ENCODE data around the gene ANKRD16. TPM values are rescaled to one million over a fixed set of nuclear protein-coding genes. Genes with fewer than 3 reads are reported as not detected.

Gene ANKRD16
- total and polyA plus RNA-seq, 7 donors: 1.6 to 11.4 (median 8.6) TPM

- Histone ChIP-seq H3K4me3 (no peak overlapping the region), H3K9me3 (no peaks in the 10 kb centered on the region), H3K27me3 (no peaks in the 10 kb centered on the region), H3K36me3 (peaks cover 0 to 19% (median 7%) of the 10 kb centered on the region in 4 donors), H3K4me1 (peaks cover 0 to 4% (median under 1%) of the 10 kb centered on the region in 4 donors), H3K27ac (no peak overlapping the region)
- 97 to 98% methylated on average over 13 of the region's 13 CpGs for WGBS, 2 donors
- TF ChIP-seq CTCF (IDR thresholded peaks at IDR 0.05): no peak
- TF ChIP-seq EP300 (IDR thresholded peaks at IDR 0.05): no peak
- no peak for TF ChIP-seq POLR2A (IDR thresholded peaks at IDR 0.05)
- no peak for TF ChIP-seq POLR2AphosphoS5 (IDR thresholded peaks at IDR 0.05)
- DNase-seq: no peak
- intact Hi-C loops (cut with DNase I): no loop called here
These were observed 10.6 kb upstream of the ANKRD16 start for GRCh38 chr10:5900247-5900646.

DNA sequence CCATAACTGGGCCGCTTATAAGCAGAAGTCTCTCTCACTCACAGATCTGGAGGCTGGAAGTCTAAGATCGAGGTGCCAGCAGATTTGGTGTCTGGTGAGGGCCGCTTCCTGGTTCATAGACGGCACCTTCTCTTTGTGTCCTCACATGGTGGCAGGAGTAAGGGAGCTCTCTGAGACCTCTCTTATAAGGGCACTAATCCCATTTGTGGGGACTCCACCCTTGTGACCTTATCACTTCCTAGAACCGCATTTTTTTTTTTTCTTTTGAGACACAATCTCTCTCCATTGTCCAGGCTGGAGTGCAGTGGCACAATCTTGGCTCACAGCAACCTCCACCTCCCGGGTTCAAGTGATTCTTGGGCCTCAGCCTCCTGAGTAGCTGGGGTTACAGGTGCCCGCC lies 8.5 kb upstream of the ANKRD16 start:
- Histone ChIP-seq H3K4me3 (no peak overlapping the region), H3K4me1 (peaks cover 0 to 4% (median 0%) of the 10 kb centered on the region in 4 donors), H3K27ac (no peak overlapping the region), H3K36me3 (peaks cover 0 to 34% (median 13%) of the 10 kb centered on the region in 4 donors), H3K9me3 (no peaks in the 10 kb centered on the region), H3K27me3 (no peaks in the 10 kb centered on the region)
- DNase-seq: no peak
- WGBS, 2 donors: 92 to 98% methylated on average over 7 of the region's 7 CpGs
- intact Hi-C loops (cut with DNase I): loop anchor here (10.0 kb wide), 1 partner anchor 1887 kb away; the partner anchor contains the start of genes ATP5F1C and KIN
- no peak for TF ChIP-seq CTCF (IDR thresholded peaks at IDR 0.05)
- TF ChIP-seq POLR2AphosphoS5 (IDR thresholded peaks at IDR 0.05): no peak
- TF ChIP-seq EP300 (IDR thresholded peaks at IDR 0.05): no peak
- TF ChIP-seq POLR2A (IDR thresholded peaks at IDR 0.05): no peak

DNA sequence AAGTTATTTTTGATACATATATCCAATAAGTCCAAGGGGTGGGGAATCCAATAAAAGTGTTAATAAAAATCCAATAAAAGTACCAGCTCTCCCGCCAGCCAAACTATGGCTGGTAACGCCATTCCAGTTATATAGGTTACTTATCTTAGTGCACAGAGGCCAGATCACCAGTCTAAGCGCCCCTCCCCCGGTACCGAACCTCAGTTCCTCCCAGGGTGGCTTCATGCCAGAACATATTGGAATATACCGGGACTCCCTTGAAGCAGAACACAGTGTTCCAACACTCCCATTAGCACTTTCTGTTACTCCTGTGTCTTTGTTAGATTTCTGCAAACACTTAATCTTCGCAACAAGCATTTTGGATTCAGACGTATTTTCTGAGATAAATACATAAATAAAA lies 7.8 kb upstream of the ANKRD16 start:
- H3K36me3 ChIP-seq: peaks cover 0 to 34% (median 13%) of the 10 kb centered on the region in 4 donors
- no peak for TF ChIP-seq POLR2AphosphoS5 (IDR thresholded peaks at IDR 0.05)
- TF ChIP-seq EP300 (IDR thresholded peaks at IDR 0.05): no peak
- TF ChIP-seq CTCF (IDR thresholded peaks at IDR 0.05): no peak
- TF ChIP-seq POLR2A (IDR thresholded peaks at IDR 0.05): no peak
- H3K27ac ChIP-seq: no peak overlapping the region
- no peaks in the 10 kb centered on the region for H3K27me3 ChIP-seq
- intact Hi-C loops (cut with DNase I): loop anchor here (10.0 kb wide), 1 partner anchor 1887 kb away; the partner anchor contains the start of genes ATP5F1C and KIN
- no peaks in the 10 kb centered on the region for H3K9me3 ChIP-seq
- DNase-seq: no peak
- no peak overlapping the region for H3K4me3 ChIP-seq
- 96% methylated on average over 8 of the region's 8 CpGs for WGBS, 2 donors
- H3K4me1 ChIP-seq: peaks cover 0 to 9% (median 2%) of the 10 kb centered on the region in 4 donors

GRCh38 chr10:5897053-5897340 lies 7.3 kb upstream of the ANKRD16 start:
- TF ChIP-seq EP300 (IDR thresholded peaks at IDR 0.05): no peak
- no peak for TF ChIP-seq POLR2AphosphoS5 (IDR thresholded peaks at IDR 0.05)
- no peak for TF ChIP-seq POLR2A (IDR thresholded peaks at IDR 0.05)
- no peak for TF ChIP-seq CTCF (IDR thresholded peaks at IDR 0.05)
- peaks cover 0 to 34% (median 13%) of the 10 kb centered on the region in 4 donors for H3K36me3 ChIP-seq
- peaks cover 0 to 14% (median 7%) of the 10 kb centered on the region in 4 donors for H3K4me1 ChIP-seq
- intact Hi-C loops (cut with DNase I): loop anchor here (10.0 kb wide), 1 partner anchor 1888 kb away; the partner anchor contains the start of genes ATP5F1C and KIN
- H3K9me3 ChIP-seq: no peaks in the 10 kb centered on the region
- WGBS, 2 donors: 87 to 89% methylated on average over 4 of the region's 4 CpGs
- DNase-seq: no peak
- H3K27me3 ChIP-seq: no peaks in the 10 kb centered on the region
- H3K4me3 ChIP-seq: no peak overlapping the region
- no peak overlapping the region for H3K27ac ChIP-seq
